ENCODE data around the gene NAA25. TPM values are rescaled to one million over a fixed set of nuclear protein-coding genes. Genes with fewer than 3 reads are reported as not detected.
"Not testable (repeated sequence)": the region's sequence is repeated elsewhere in the genome, so short reads cannot be mapped to it uniquely, and the experiment has no call there.

NAA25 gene
- total RNA-seq, 4 donors from 2014 or later, result 5.3 to 57.4 (median 33.9) TPM

GRCh38 chr12:112007945-112008344 is 100.6 kb downstream of the NAA25 start:
- Histone ChIP-seq H3K36me3 (no peaks in the 10 kb centered on the region), H3K4me3 (no peak overlapping the region), H3K9me3 (no peaks in the 10 kb centered on the region), H3K4me1 (peaks cover 0 to 5% of the 10 kb centered on the region in 2 donors), H3K27me3 (no peaks in the 10 kb centered on the region), H3K27ac (no peak overlapping the region)
- TF ChIP-seq POLR2A (IDR thresholded peaks at IDR 0.05) (no peak), CTCF (IDR thresholded peaks at IDR 0.05) (no peak)
- intact Hi-C loops (cut with DNase I; ENCODE audit: low total_unique reads), result no loop called here
- DNase-seq, result no peak

GRCh38 chr12:112005419-112006395 is 102.9 kb downstream of the NAA25 start:
- no peaks in the 10 kb centered on the region for H3K4me1 ChIP-seq
- no peaks in the 10 kb centered on the region for H3K36me3 ChIP-seq
- H3K27me3 ChIP-seq, result no peaks in the 10 kb centered on the region
- no peak overlapping the region for H3K27ac ChIP-seq
- no peak for TF ChIP-seq POLR2A (IDR thresholded peaks at IDR 0.05)
- no peak for TF ChIP-seq CTCF (IDR thresholded peaks at IDR 0.05)
- H3K9me3 ChIP-seq, result no peaks in the 10 kb centered on the region
- no peak for DNase-seq
- H3K4me3 ChIP-seq, result no peak overlapping the region
- intact Hi-C loops (cut with DNase I; ENCODE audit: low total_unique reads), result no loop called here

- intact Hi-C loops (cut with DNase I; ENCODE audit: low total_unique reads), result no loop called here
- no peak for DNase-seq
- no peak for TF ChIP-seq POLR2A (IDR thresholded peaks at IDR 0.05)
- no peak for TF ChIP-seq CTCF (IDR thresholded peaks at IDR 0.05)
- H3K36me3 ChIP-seq, result no peaks in the 10 kb centered on the region
- H3K27me3 ChIP-seq, result no peaks in the 10 kb centered on the region
- no peak overlapping the region for H3K27ac ChIP-seq
- H3K4me1 ChIP-seq, result no peaks in the 10 kb centered on the region
- no peaks in the 10 kb centered on the region for H3K9me3 ChIP-seq
- H3K4me3 ChIP-seq, result no peak overlapping the region
Measured at GRCh38 chr12:112004041-112004440, 104.5 kb downstream of the NAA25 start.

GRCh38 chr12:112001576-112001975 is 107.0 kb downstream of the NAA25 start:
- H3K27ac ChIP-seq, result no peak overlapping the region
- intact Hi-C loops (cut with DNase I; ENCODE audit: low total_unique reads), result no loop called here
- no peaks in the 10 kb centered on the region for H3K9me3 ChIP-seq
- no peak for DNase-seq
- no peak overlapping the region for H3K4me3 ChIP-seq
- TF ChIP-seq CTCF (IDR thresholded peaks at IDR 0.05) (no peak), POLR2A (IDR thresholded peaks at IDR 0.05) (no peak)
- no peaks in the 10 kb centered on the region for H3K27me3 ChIP-seq
- no peaks in the 10 kb centered on the region for H3K4me1 ChIP-seq
- no peaks in the 10 kb centered on the region for H3K36me3 ChIP-seq

- no peak overlapping the region for H3K4me3 ChIP-seq
- H3K27me3 ChIP-seq, result no peaks in the 10 kb centered on the region
- H3K36me3 ChIP-seq, result no peaks in the 10 kb centered on the region
- H3K4me1 ChIP-seq, result no peaks in the 10 kb centered on the region
- no peak for DNase-seq
- no peaks in the 10 kb centered on the region for H3K9me3 ChIP-seq
- no peak overlapping the region for H3K27ac ChIP-seq
- intact Hi-C loops (cut with DNase I; ENCODE audit: low total_unique reads), result no loop called here
- TF ChIP-seq POLR2A (IDR thresholded peaks at IDR 0.05), result no peak
- no peak for TF ChIP-seq CTCF (IDR thresholded peaks at IDR 0.05)
Measured at GRCh38 chr12:112000820-112001219, 107.8 kb downstream of the NAA25 start.

GRCh38 chr12:111999129-111999528 is 109.5 kb downstream of the NAA25 start:
- intact Hi-C loops (cut with DNase I; ENCODE audit: low total_unique reads); H3K27ac ChIP-seq; H3K27me3 ChIP-seq; H3K4me3 ChIP-seq; H3K4me1 ChIP-seq; DNase-seq; H3K36me3 ChIP-seq; H3K9me3 ChIP-seq: not testable (repeated sequence)
